ENCODE measurements around the gene PIBF1.
"Not testable (repeated sequence)": the region's sequence is repeated elsewhere in the genome, so short reads cannot be mapped to it uniquely, and the experiment has no call there.

The PIBF1 gene

DNA sequence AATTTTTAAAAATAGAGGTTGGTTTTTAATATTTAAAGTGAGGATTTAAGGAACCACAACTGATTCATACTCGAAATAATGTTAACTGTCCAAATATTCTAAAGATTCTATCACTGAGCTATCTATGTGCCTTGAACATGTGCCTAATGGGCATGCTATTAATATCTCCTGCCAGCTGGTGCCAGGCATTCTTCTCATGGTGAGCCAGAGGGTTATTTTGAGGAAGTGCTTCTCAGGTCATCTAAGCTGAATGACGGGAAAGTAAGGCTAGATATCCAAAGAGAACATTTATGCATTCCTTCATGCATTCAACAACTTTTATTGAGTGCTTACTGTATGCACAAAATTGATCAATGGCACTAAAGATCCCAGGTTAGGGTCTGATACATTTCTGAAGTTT, 138.2 kb downstream of the PIBF1 start:
- no peak for DNase-seq

DNA sequence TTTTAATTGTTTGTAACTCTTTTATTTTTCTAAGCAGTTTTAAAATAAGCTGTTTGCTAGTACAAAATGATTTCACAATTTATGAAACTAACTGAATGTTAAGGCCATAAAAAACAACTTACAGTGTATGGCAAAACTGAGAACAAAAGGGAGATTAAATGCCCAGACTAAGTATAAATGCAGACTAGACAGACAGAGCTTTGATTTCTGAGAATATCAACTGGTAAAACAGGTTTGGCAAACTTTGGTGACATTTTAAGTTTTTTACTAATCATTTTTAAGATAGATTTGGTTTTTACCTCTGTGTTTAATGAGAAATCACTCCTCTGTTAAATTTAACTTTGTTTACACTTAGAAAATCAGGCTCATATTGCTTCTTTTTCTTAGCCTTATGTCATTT, 149.4 kb downstream of the PIBF1 start:
- DNase-seq = no peak

DNA sequence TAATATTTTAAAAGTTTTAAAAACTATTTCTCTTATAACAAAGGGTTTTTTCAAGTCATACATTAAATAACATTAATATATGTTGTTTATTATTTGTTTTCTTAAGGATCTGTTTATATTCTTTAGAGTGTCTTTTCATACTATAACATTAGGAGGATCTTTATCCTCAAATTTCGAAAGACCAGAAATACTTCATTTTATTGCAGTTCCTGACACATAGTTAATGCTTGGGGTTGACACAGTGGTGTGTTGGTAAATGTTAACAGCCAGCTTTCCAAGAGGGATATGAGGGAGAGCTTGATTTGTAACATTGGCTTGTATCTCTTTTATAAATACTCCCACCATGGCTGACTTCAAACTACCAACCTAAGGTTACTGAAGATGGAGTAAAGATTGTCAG, 150.3 kb downstream of the PIBF1 start:
- no peak for DNase-seq

DNA sequence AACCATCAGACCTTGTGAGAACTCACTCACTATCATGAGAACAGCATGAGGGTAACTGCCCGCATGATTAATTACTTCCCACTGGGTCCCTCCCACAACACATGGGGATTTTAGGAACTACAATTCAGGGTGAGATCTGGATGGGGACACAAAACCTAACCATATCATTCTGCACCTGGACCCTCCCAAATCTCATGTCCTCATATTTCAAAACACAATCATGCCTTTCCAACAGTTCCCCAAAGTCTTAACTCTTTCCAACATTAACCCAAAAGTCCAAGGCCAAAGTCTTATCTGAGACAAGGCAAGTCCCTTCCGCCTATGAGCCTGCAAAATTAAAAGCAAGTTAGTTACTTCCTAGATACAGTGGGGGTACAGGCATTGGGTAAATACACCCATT, 164.3 kb downstream of the PIBF1 start:
- DNase-seq = not testable (repeated sequence)

DNA sequence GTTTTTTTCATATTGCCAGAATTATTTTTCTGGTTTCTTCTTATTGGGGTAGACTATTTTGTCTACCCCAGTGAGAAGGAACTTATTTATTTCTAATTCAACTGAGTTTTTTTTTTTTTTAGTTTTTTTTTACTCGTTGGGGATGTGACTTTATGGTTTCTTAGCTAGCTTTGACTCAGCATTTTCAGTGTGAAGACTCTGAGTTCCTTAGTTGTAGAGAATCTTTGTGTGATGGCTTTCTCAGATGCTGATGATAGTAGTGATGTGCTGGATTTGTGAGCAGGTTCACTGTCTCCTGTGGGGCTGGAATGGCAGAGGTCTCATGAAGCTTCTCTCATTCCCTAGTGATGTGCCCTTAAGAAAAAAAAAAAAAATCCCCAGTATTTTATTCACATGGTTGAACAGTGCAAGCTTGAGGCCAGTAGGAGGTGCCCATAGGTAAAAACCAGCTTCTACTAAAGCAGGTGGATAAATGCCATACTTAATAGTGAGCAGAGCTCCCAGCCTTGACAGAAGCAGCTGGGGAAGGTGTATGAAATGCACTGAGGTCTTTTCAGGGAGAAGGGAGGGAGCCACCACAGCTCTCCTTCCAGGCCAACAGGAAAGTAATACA, 170.7 kb downstream of the PIBF1 start:
- no peak for DNase-seq

DNA sequence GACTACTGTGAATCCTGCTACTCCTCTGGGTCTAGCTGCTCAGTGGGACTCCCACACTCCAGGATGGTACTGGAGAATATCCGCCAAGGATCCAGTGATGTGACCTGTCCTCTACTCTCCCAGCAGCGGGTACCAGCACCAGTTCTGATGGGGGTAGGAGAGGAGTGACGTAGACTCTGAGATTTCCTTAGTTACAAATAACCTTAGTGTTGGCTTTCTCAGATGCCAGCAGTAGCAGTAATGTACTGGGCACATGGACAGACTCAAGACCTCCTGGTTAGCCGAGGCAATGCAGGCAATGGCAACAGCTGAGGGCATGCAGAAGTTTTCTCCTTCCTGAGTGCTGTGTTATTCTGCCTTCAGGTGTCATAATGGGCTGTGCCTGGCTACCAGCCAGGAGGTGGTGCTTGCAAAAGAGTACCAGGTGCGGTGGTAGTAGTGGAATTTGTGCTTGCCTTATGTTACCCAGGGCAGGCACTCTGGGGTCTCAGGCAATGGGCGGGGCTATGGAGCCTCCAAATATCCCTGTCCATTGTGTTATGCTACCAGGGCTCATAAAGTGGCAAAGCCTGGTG, 171.5 kb downstream of the PIBF1 start:
- DNase-seq = no peak

DNA sequence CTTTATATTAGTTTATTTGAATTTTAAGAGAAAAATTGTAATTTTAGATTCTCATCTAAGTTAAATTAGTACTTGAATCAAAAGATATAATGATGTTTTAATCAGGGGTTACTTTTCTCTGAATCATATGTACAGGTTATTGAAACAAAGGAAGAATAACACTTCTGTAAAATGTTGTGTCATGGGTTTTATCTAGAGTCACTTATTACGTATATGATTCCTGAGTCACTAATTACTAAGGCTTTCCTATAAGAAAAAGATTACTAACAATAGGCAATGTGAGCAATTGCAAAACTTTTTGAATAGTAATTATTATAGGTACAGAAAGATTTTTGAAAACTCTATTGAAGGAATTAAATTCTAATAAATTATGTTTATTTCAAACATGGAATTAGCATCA, 177.7 kb downstream of the PIBF1 start:
- DNase-seq = no peak

DNA sequence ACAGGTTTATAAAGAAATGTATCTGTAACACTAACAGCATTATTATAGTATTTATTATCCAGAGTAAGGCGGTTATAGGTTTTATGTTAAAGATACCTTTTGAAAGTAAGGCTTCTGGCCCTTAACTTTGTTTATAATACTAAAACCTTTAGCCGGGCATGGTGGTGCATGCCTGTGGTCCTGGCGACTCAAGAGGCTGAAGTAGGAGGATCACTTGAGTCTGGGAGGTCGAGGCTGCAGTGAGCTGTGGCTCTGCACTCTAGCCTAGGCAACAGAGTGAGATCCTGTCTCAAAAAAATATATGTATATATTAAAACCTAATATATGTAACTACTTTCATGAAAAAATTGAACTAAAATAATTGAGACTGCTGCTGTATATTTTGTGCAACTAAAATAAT, 178.2 kb downstream of the PIBF1 start:
- DNase-seq = no peak

DNA sequence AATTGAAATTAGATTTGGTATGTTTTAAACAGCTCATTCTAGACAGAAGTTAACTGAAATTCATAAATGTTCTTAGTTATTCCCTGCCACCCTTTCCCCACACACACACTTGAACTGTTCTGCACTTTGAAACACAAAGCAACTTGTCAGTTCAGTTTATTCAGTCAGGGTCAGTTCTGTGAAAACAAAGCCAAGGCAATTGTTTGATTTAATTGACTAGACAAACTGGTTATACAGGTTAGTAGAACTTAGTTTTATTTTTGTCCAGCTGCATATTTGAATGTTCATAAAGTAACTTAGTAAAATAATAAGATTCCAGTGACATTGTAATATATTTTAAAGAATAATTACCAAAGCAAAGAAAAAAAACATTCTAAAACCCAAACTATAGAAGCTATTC, 178.6 kb downstream of the PIBF1 start:
- no peak for DNase-seq

DNA sequence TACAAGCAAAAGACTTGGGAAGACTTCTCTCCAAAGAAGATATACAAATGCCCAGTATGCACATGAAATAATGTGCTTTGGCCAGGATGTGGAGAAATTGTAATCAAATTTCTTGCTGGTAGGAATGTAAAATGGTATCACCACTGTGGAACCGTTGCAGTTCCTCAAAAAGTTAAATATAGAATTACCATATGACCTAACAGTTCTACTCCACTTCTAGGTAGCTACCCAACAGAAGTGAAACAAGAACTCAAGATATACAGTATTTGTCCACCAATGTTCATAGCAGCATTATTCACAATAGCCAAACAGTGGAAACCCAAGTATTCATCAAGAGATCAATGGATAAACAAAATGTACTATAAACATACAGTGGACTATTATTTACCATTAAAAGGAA, 181.8 kb downstream of the PIBF1 start:
- no peak for DNase-seq

DNA sequence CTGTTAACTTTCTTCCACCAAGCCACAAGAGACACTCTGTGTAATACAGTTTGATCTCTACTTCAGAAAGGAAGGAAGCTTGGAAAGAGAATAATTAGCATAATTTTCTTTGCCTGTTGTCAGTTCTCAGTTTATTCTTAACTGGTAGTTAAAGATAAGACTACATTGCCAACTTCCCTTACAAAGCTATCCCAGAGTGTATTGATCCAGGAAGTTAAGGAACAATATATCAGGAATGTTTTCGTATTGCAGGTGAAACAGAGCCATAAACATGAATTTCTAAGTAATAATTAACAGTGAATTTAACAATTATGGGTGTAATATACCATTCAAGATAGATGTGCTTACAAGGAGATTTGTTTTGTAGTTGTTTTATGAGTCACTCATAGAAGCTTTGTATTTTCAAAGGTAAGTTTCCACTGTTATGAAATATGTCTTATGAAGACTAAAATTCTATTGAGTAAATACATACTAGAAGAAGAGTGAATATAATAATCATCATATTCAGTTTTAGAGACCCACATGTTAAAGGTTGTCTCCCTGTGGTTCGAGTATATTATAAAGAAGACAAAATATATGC, 188.5 kb downstream of the PIBF1 start:
- DNase-seq = no peak

DNA sequence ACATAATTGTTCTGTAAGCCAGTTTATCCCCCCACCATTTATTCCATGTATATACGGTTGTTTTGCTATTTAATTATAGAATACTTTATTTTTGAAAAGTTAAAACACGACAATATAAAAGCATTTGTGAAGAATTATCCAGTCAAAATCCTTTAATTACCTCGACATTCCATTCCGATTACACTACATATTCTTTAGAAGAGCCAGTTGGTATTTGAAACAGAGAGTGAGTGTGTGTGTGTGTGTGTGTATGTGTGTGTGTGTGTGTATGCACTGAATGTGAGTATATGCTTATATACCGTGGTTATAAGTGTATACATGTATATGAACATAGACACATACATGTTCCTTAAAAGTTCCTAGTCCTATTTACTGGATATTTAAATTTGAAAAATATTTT, 189.0 kb downstream of the PIBF1 start:
- no peak for DNase-seq

DNA sequence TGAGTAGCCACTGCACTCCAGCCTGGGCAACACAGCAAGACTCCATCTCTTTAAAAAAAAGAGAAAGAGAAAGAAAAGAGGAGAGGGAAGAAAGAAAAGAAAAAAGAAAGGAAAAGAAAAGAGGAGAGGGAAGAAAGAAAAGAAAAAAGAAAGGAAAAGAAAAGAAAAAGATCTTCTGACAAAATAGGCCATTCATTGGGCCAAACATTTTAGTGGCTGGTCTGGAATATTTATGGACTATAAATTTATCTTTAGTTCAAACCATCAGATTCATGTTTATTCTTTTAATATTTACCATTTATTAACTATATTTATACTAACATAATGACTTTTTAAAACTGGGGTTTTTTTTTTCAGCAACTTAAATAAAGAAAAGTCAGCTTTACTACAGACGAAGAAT, 191.3 kb downstream of the PIBF1 start:
- DNase-seq = no peak

DNA sequence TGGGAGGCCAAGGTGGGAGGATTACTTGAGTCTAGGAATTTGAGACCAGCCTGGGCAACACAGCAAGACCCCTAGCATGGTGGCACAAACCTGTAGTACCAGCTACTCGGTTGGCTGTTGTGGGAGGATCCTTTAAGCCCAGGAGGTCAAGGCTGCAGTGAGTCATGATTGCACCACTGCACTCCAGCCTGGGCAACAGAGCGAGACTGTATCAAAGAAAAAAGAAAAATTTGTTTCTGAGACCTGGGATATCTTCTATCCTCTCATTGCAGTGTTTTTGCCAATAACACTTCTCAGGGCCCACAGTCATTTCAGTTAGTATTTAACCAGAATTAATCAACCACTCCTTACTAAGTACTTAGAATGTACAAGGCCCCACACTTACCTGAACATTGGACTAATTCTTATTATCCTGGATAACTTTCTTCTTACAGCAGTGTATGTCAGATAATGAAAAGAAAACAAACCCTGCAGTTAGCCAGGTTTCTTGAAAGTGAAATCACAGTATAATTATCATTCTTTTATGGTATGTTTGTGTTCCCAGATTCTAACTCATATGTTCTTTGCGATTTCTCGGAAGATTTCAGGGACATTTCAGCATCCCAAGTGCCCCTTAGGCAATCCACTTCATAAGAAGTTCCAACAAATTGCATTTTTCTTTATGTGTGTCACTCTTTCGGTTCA, 201.3 kb downstream of the PIBF1 start:
- no peak for DNase-seq

DNA sequence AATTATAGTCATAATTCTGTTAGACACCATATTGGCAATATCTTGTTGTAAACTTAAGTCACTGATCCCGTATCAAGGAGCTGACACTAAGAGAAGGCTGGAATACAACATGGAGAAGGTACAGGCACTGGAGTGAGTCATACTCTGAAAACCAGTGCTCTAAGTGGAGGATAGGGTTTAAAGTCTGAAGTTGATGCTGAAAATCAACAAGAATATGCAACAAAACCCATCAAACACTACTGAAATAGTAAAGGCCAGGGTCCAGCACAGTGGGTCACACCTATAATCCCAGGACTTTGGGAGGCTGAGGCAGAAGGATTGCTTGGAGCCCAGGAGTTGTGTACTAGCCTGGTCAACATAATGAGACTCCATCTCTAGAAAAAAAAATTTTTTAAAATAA, 203.7 kb downstream of the PIBF1 start:
- no peak for DNase-seq

DNA sequence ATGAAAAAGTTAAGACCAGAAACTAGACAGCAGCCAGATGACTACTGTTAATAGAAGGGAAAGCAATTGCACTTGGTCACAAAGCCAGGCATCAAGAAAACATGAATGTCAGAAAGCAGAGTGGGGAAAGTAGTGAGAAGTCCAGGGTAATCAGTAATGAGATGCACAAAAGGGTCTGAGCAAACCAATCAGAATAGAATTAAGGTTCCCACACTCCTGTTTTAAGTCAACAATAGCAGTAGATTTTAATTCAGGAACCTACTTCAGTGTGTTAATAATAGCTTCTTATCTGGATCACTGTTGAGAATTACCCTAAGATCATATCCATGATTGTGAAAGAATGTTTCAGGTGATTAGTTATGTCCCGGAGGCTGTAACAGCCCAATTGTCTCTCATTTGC, 204.3 kb downstream of the PIBF1 start:
- no peak for DNase-seq

DNA sequence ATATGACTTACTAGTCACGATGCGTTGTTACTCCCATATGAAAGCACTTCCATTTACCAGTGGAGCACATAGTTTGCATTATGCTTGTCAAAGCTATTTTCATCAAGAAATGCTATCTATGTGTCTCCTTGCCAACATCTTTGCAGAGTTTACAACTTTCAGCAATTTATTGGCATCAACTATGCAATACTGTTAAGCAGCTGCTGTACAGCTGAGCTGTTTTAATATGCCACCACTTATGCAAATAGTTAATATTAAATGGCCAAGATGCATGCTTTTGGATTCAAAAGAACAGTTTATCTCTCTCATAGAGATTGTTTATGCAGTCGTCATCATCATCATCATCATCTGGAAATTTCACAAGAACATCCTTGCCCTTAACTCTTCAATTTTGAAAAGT, 209.0 kb downstream of the PIBF1 start:
- no peak for DNase-seq

DNA sequence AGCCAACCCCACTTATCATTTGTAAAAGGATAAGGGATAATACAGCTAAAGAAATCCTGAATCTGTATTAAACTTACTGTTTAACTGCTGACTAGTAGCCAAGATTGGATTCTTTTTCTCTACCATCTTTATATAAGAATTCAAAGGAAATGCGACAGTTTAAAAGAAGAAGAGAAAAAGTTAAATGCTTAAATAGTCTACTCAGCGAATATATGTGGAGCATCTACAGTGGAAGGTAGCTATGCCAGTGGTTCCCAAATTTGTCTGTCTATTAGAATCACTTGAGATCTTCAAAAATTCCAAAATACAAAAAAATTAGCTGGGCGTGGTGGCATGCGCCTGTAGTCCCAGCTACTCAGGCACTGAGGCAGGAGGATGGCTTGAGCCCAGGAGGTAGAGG, 216.1 kb downstream of the PIBF1 start:
- DNase-seq = no peak

DNA sequence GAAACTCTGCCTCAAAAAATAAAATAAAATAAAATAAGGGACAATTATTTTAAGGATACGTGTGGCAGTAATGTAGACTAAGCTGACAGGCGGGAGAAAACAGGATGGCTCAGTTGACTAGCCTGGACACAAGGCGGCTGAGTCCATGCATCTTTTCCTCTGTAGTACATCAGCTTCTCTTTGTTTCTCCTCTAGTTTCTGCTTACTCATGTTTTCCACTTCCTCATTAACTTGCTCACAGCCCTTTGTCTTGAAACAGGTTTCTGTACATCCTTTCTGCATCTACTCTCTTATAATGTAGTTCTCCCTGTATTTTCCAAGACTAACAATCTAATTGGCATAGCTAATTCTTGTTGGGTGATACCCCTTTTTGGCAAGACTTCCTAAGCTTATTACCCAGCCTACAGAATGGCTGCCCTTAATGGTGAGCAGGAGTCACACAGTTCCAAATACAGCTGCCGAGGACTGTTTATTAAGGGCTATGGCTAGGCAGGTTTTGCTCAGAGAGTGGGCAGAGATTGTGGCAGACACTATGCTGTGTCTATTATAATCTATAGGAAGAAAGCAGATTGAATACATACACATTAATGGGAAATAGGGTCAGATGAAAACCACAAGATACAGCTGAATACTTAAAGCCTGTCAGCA, 218.2 kb downstream of the PIBF1 start:
- DNase-seq = no peak

DNA sequence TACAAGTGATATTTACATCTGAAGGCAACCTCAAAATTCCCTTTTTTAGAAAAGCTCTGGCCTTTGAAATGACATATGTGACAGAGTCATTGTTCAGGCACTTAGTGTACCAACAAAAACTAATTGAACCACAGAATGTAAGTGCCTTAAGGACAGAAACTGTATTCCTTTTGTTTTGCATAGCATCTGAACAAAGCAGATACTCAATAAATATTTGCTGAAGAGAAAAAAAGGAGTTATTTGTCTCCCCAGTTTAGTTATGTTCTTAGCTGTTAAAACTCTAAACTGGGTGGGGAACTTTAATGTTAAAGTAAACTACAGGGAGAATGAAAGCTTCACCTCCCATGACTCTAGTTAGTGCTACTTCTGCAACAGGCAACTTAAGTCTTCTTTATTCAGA, 220.0 kb downstream of the PIBF1 start:
- no peak for DNase-seq

DNA sequence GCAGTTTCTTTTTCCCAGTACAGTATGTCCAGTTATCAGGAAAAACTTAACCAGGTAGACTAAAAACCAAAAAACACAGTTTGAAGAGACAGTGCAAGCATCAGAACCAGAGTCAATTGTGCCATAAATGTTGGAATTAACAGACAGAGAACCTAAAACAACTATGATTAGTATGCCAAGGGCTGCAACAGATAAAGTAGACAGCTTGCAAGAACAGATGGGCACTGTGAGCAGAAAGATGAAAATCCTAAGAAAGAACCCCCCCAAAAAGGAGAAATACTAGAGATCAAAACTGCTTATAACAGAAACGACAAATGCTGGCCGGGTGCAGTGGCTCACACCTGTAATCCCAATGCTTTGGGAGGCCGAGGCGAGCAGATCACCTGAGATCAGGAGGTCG, 229.8 kb downstream of the PIBF1 start:
- DNase-seq = no peak

DNA sequence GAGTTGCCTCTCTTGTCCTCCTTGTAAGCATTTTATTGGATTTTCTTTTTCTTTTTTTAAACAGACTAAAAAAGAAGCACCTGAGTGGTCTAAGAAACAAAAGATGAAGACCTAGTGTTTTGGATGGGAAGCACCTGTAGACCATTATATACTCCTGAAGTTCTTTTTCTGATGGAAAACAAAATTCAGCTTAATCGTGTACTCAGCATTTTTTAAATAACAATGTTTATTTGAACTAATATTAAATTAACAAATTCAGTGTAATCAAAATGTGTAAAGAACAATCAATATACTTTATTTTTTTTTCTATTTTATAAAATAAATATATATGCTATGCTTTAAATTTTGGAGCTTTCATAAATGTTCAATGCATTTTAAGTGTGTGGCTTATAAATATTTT, 233.9 kb downstream of the PIBF1 start:
- DNase-seq = no peak

DNA sequence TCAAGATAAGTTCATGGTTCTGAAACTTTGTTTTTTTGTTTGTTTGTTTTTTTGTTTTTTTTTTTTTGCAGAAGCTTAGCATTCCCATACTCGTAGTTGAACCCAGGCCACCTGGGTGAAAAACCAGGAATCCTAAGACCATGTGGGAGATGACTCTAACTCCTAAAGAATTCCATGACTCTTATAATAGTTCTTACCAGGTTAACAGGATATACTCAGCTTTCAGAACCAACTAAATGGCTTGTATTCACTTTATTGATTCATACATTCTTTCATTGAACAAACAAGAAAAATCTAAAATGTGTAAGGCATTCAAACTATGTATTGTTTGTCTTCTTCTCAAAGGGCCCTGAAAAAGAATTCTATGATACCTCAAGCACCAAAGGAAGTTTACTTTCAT, 236.4 kb downstream of the PIBF1 start:
- no peak for DNase-seq
